SU-DHL-6 (cell line): ENCODE results near the gene GART.

Source experiments
- H2AFZ ChIP-seq: fragments of 200-600 bp; sonication (generic); 2 replicates; pipeline ENCODE4 v1.6.1; 2014; ENCODE audit warnings: low read depth, mild to moderate bottlenecking, moderate library complexity, mixed read lengths, antibody characterized with exemption, low read length; ENCODE audit not compliant: severe bottlenecking
- H3F3A ChIP-seq: fragments of 200-600 bp; shearing (Covaris generic); 2 replicates; pipeline ENCODE4 v1.6.0; 2016; ENCODE audit warnings: antibody characterized with exemption, mild to moderate bottlenecking; ENCODE audit not compliant: insufficient read depth
- H3K27ac ChIP-seq: fragments of 200-600 bp; sonication (generic); 2 replicates; pipeline ENCODE4 v1.5.1; 2016; ENCODE audit warnings: low read depth, mild to moderate bottlenecking, low read length, moderate library complexity, mixed read lengths
- H3K27me3 ChIP-seq: fragments of 200-600 bp; sonication (generic), shearing (Covaris generic); 2 replicates; pipeline ENCODE4 v1.6.0; 2014; ENCODE audit warnings: mild to moderate bottlenecking, low read length
- H3K36me3 ChIP-seq: fragments of 200-600 bp; sonication (generic); 2 replicates; pipeline ENCODE4 v1.6.1; 2014; ENCODE audit warnings: mild to moderate bottlenecking, low read length, mixed read lengths
- H3K4me2 ChIP-seq: fragments of 300-600, 200-600 bp; shearing (Covaris generic), sonication (generic); 2 replicates; pipeline ENCODE4 v1.6.0; 2014; ENCODE audit warnings: low read length, low read depth, mild to moderate bottlenecking; ENCODE audit not compliant: poor library complexity, severe bottlenecking
- H3K4me3 ChIP-seq: fragments of 200-600 bp; sonication (generic); 2 replicates; pipeline ENCODE4 v1.5.1; 2014; ENCODE audit warnings: antibody characterized with exemption, low read length, mild to moderate bottlenecking, mixed read lengths; ENCODE audit not compliant: insufficient read depth, poor library complexity, severe bottlenecking
- H3K79me2 ChIP-seq: fragments of 200-600 bp; sonication (generic); 2 replicates; pipeline ENCODE4 v1.6.1; 2014; ENCODE audit warnings: mild to moderate bottlenecking, low read length, moderate library complexity; ENCODE audit not compliant: insufficient read depth
- H3K9ac ChIP-seq: fragments of 200-600 bp; sonication (generic); 2 replicates; pipeline ENCODE4 v1.7.0; 2014; ENCODE audit warnings: mild to moderate bottlenecking, low read length
- H3K9me2 ChIP-seq: fragments of 200-600 bp; sonication (generic); replicated peaks from 2 replicates; pipeline ENCODE4 v1.6.1; 2014; ENCODE audit warnings: low read length; ENCODE audit not compliant: insufficient read depth
- H3K9me3 ChIP-seq: fragments of 200-600 bp; sonication (generic); 2 replicates; pipeline ENCODE4 v1.6.1; 2014; ENCODE audit warnings: low read length, mixed read lengths; ENCODE audit not compliant: insufficient read depth
- H4K20me1 ChIP-seq: fragments of 200-600 bp; sonication (generic); 2 replicates; pipeline ENCODE4 v1.6.1; 2014; ENCODE audit warnings: low read depth, mild to moderate bottlenecking, antibody characterized with exemption, low read length, moderate library complexity, mixed read lengths
- EZH2phosphoT487 ChIP-seq: fragments of 200-600 bp; sonication (generic), shearing (Covaris generic); conservative IDR thresholded peaks from 2 replicates; pipeline ENCODE4 v1.6.1; 2018; ENCODE audit warnings: mild to moderate bottlenecking, antibody characterized with exemption, low read length, moderate library complexity, mixed read lengths
- TF ChIP-seq, protein P1 (sequence below): fragments of 200-600 bp; sonication (generic); IDR thresholded peaks from one replicate; pipeline ENCODE4 v1.5.1; 2017; ENCODE audit warnings: antibody characterized with exemption, mild to moderate bottlenecking, low read length, moderate library complexity; ENCODE audit not compliant: insufficient read depth, poor library complexity, severe bottlenecking

The GART gene

GRCh38 chr21:33557447-33557846, 15.5 kb upstream of the GART start:
- Histone ChIP-seq H3K27ac (no peak overlapping the region), H3K4me3 (no peak overlapping the region), H4K20me1 (peaks cover 67% of the 10 kb centered on the region), H3K27me3 (no peaks in the 10 kb centered on the region), H3K4me2 (no peak overlapping the region), H3F3A (peaks cover 29% of the 10 kb centered on the region; the same call in 1 of the 2 replicates), H3K9me3 (no peaks in the 10 kb centered on the region), H3K79me2 (peaks cover 86% of the 10 kb centered on the region), H3K9ac (no peak overlapping the region), H2AFZ (no peak overlapping the region), H3K36me3 (peaks cover 89% of the 10 kb centered on the region), H3K9me2 (no peaks in the 10 kb centered on the region)
- TF ChIP-seq, protein P1, sequence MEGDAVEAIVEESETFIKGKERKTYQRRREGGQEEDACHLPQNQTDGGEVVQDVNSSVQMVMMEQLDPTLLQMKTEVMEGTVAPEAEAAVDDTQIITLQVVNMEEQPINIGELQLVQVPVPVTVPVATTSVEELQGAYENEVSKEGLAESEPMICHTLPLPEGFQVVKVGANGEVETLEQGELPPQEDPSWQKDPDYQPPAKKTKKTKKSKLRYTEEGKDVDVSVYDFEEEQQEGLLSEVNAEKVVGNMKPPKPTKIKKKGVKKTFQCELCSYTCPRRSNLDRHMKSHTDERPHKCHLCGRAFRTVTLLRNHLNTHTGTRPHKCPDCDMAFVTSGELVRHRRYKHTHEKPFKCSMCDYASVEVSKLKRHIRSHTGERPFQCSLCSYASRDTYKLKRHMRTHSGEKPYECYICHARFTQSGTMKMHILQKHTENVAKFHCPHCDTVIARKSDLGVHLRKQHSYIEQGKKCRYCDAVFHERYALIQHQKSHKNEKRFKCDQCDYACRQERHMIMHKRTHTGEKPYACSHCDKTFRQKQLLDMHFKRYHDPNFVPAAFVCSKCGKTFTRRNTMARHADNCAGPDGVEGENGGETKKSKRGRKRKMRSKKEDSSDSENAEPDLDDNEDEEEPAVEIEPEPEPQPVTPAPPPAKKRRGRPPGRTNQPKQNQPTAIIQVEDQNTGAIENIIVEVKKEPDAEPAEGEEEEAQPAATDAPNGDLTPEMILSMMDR, result no peak
- TF ChIP-seq EZH2phosphoT487, result no peak

DNA sequence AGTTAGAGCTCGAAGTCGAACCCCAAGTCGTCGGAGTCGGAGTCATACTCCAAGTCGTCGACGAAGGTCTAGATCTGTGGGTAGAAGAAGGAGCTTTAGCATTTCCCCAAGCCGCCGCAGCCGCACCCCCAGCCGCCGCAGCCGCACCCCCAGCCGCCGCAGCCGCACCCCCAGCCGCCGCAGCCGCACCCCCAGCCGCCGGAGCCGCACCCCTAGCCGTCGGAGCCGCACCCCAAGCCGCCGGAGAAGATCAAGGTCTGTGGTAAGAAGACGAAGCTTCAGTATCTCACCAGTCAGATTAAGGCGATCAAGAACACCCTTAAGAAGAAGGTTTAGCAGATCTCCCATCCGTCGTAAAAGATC, 13.0 kb upstream of the GART start:
- H3K36me3 ChIP-seq, result peaks cover 77% of the 10 kb centered on the region
- H3K4me3 ChIP-seq, result no peak overlapping the region
- H4K20me1 ChIP-seq, result peaks cover 69% of the 10 kb centered on the region
- no peaks in the 10 kb centered on the region for H3K9me3 ChIP-seq
- H3F3A ChIP-seq, result peaks cover 11% of the 10 kb centered on the region; the same call in 1 of the 2 replicates
- TF ChIP-seq EZH2phosphoT487, result no peak
- TF ChIP-seq, protein P1, result no peak
- no peak overlapping the region for H3K4me2 ChIP-seq
- H3K27ac ChIP-seq, result no peak overlapping the region
- no peak overlapping the region for H3K9ac ChIP-seq
- H2AFZ ChIP-seq, result no peak overlapping the region
- peaks cover 98% of the 10 kb centered on the region for H3K79me2 ChIP-seq
- H3K9me2 ChIP-seq, result no peaks in the 10 kb centered on the region
- H3K27me3 ChIP-seq, result no peaks in the 10 kb centered on the region

DNA sequence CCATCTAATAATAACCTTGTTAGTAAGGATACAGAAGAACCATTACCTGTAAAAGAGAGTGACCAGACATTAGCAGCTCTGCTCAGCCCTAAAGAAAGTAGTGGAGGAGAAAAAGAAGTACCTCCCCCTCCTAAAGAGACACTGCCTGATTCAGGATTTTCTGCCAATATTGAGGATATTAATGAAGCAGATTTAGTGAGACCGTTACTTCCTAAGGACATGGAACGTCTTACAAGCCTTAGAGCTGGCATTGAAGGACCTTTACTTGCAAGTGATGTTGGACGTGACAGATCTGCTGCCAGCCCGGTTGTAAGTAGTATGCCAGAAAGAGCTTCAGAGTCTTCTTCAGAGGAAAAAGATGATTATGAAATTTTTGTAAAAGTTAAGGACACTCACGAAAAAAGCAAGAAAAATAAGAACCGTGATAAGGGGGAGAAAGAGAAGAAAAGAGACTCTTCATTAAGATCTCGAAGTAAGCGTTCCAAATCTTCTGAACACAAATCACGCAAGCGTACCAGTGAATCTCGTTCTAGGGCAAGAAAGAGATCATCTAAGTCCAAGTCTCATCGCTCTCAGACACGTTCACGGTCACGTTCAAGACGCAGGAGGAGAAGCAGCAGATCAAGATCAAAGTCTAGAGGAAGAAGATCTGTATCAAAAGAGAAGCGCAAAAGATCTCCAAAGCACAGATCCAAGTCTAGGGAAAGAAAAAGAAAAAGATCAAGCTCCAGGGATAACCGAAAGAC, 12.5 kb upstream of the GART start:
- Histone ChIP-seq H3K79me2 (peaks cover 98% of the 10 kb centered on the region), H3K9ac (no peak overlapping the region), H3K27me3 (no peaks in the 10 kb centered on the region), H3K27ac (no peak overlapping the region), H3K9me2 (no peaks in the 10 kb centered on the region), H2AFZ (no peak overlapping the region), H3K36me3 (peaks cover 77% of the 10 kb centered on the region), H3K9me3 (no peaks in the 10 kb centered on the region), H3F3A (peaks cover 11% of the 10 kb centered on the region; the same call in 1 of the 2 replicates), H3K4me2 (no peak overlapping the region), H3K4me3 (no peak overlapping the region), H4K20me1 (peaks cover 68% of the 10 kb centered on the region)
- no peak for TF ChIP-seq EZH2phosphoT487
- TF ChIP-seq, protein P1, result no peak
